HG03025 (cell line): Measurements from ENCODE around the gene FNDC5.

Experiments
- ATAC-seq: cut with Tn5 transposase; IDR thresholded peaks from one replicate; pipeline ENCODE4 v1.9.1; 2021; ENCODE audit warnings: mild to moderate bottlenecking, moderate library complexity; ENCODE audit not compliant: unreplicated experiment, low FRiP score

Gene FNDC5

DNA sequence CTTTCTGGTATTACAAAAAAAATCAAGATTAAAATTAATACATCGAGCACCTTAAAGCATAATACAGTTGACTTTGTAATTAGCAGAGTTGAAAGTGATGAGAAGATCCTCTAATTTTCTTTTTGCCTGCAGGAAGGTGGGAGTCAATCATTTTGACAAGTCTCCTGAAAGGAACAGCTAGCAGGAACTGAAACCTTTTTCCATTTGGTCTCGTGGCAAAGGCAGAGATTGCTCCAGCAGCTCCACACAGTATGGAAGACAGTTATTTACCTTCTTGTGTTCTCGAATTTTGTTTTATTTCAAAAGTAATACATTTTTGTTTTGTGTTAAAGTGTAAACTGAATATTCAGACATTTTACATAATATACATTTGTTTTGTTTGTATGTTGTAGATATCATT, 45.5 kb downstream of the FNDC5 start:
- no peak for ATAC-seq

- no peak for ATAC-seq
Observed at GRCh38 chr1:32818804-32819541, 51.7 kb downstream of the FNDC5 start.

DNA sequence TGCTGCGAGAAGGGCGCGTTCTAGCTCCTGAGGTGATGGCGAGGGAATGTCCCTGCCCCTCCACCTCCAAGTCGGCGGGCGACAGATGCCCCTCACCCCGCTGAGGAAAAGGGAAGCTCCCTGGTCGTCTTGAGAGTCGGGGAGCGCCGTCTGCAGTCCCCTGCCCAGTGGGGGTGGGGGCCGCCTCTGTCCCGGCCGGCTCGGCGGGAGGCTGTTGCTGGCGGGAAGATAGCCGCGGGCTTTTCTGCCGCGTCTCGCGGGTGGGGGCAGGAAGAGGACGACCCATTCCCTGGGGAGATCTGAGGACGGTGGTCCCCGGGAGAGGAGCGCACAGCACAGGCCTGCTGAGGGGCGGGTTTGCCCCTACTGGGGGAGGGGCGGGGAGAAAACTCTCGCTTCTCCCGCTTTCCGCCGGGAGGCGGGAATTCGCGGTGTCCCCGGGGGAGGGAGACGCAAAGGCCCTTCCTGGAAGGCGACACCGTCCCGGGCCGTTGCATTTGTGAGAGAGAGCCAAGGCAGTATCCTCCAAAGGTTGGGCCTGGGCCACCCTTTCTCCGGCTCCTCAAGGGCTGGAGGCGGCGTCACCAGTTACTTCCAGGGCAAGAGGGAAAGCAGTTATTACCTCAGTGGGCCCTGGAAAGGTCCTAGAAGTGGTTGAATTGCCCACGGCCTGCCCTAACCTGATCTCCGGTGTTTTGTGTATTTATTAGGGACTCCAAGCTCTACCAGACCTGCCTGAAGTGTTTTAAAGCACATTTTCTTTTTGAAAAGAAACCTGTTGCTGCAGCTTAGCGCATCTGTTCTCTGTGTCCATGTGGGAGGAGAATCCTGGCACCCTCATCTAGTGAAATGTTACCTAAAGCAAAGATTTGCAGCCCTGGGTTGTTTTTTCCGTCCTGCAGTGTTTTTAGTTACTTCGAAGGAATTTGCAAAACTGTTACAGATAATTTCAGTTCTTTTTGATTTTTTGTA, 52.6 kb downstream of the FNDC5 start:
- ATAC-seq, result peak; percentile 6

DNA sequence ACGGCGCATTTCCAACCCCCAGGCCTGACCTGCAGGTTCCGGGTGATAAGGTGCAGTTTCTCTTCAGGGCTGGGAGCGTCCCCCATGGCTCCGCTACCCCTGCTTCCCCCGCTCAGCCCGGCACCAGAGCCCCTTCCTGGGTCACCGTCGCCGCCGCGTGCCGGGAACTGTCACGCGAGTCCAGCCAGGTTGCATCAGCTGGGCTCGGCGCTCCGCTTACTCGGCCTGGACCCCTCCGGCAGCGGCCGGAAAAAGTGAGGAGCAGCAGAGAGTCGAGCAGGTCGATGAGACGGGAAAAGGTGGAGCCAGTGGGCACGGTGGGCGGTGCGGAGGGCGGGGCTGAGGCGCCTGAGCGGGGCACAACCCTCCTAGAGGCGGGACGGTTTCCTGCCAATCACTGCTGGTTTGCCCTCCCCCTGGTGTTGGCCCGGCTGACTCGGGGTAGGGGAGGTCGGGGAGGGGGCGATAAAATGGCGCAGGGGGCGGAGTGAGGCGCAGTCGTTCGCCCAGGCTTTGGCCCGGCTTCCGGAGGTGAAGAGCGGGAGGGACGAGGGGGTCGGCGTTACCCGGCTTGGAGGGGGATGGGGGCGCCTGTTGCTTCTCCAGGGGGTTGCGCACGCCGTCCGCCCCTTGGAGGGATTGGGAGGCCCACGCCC, 53.4 kb downstream of the FNDC5 start, which contains the start of the genes S100PBP and YARS1:
Gene S100PBP (plus strand): TSS at position 495 of the 656 bp plus-strand sequence. CDS start 8,447 bp downstream, outside the sequence.
Gene YARS1 (minus strand): TSS at position 200 of the 656 bp plus-strand sequence. CDS start 114 bp downstream, at position 86.
- peak; percentile 84 for ATAC-seq

DNA sequence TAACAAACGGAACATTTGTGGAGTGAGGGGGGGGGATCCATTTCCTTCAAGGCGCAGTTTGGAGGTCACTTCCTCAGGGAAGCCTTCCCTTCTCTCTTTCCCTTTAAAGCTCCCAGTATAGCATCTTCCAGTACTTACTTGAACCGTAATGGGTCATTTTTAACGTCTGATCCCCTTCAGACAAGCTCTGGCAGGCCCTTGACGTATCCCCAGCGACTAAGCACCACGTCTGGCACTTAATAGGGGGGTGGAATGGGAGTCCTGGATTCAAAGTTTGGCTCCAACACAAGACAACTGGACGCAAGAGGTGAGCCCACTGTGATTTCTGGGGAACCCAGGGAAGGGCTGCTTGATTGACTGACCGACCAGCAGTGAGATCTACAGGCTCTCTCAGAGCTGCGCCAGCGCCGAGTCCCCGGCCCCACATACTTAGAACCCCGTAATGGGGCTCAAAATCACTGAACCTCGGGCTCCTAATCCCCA, 54.0 kb downstream of the FNDC5 start:
- ATAC-seq, result peak; percentile 11

GRCh38 chr1:32813941-32814739, 56.6 kb downstream of the FNDC5 start:
- no peak for ATAC-seq
